ENCODE data around the gene FSTL5. TPM values are rescaled to one million over a fixed set of nuclear protein-coding genes. Genes with fewer than 3 reads are reported as not detected.

Gene FSTL5
- total RNA-seq, 4 donors from 2014 or later: 0.33 to 1.1 TPM; not detected in 2

DNA sequence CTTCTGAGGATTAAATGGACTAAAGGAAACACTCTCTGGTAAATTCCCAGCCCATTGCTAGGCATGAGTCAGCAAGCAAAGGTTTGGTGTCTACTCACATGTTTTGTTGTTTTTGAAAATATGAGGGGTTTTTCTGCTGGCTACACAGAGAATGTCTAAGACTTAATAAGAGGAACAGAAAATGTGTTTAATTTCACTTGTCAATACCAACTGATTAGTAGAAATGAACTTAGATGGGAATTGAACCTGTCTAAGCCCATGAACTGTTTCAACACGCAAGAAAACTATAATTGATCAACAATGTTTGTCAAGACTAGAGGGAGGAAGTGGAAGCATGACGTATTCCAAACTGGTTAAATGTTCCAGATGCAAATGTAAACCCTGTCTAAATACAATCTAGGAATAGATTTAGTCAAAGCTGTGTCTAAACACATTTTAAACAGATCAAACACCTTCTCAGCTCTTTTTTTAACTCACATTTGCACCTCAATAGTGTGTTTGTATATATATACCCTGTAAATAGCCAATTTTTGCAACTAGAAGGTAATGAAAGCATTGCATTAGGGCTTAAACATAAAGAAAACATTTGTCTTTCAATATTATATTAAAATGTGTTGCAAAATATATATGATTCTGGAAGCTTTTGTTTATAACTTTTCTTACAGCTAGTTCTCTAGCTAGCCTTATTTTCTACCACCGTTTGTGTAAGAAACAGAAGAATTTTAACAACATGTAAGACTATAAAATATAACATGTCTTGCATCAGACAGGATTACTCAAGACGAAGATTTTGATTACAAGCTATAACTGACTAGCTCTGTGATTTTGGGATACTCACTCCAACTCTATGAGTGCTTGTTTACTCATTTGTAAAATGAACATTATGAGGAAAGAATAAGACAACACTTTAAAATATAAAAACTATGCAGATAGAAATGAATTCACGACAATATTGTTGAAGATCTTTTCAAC lies 607.8 kb downstream of the FSTL5 start:
- H3K9me3 ChIP-seq: no peaks in the 10 kb centered on the region
- H3K4me1 ChIP-seq: no peaks in the 10 kb centered on the region
- no peaks in the 10 kb centered on the region for H3K36me3 ChIP-seq
- no peak overlapping the region for H3K4me3 ChIP-seq (replicated peaks in 1 of 3)
- 78 to 82% methylated on average over 5 of the region's 5 CpGs for WGBS, 2 donors
- no peaks in the 10 kb centered on the region for H3K27me3 ChIP-seq
- no peak overlapping the region for H3K27ac ChIP-seq
- TF ChIP-seq, protein P1, sequence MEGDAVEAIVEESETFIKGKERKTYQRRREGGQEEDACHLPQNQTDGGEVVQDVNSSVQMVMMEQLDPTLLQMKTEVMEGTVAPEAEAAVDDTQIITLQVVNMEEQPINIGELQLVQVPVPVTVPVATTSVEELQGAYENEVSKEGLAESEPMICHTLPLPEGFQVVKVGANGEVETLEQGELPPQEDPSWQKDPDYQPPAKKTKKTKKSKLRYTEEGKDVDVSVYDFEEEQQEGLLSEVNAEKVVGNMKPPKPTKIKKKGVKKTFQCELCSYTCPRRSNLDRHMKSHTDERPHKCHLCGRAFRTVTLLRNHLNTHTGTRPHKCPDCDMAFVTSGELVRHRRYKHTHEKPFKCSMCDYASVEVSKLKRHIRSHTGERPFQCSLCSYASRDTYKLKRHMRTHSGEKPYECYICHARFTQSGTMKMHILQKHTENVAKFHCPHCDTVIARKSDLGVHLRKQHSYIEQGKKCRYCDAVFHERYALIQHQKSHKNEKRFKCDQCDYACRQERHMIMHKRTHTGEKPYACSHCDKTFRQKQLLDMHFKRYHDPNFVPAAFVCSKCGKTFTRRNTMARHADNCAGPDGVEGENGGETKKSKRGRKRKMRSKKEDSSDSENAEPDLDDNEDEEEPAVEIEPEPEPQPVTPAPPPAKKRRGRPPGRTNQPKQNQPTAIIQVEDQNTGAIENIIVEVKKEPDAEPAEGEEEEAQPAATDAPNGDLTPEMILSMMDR (IDR thresholded peaks at IDR 0.05): no peak
- no peak for DNase-seq
- intact Hi-C loops (cut with DNase I): no loop called here

GRCh38 chr4:161554372-161554990 lies 609.3 kb downstream of the FSTL5 start:
- no peaks in the 10 kb centered on the region for H3K9me3 ChIP-seq
- WGBS, 2 donors: 53 to 55% methylated on average over 5 of the region's 5 CpGs
- H3K27me3 ChIP-seq: no peaks in the 10 kb centered on the region
- no peak for DNase-seq
- no peaks in the 10 kb centered on the region for H3K4me1 ChIP-seq
- no peak overlapping the region for H3K27ac ChIP-seq
- H3K4me3 ChIP-seq (replicated peaks in 1 of 3): no peak overlapping the region
- no peaks in the 10 kb centered on the region for H3K36me3 ChIP-seq
- TF ChIP-seq, protein P1 (IDR thresholded peaks at IDR 0.05): no peak
- no peak for TF ChIP-seq POLR2A (IDR thresholded peaks at IDR 0.05)
- intact Hi-C loops (cut with DNase I): no loop called here

DNA sequence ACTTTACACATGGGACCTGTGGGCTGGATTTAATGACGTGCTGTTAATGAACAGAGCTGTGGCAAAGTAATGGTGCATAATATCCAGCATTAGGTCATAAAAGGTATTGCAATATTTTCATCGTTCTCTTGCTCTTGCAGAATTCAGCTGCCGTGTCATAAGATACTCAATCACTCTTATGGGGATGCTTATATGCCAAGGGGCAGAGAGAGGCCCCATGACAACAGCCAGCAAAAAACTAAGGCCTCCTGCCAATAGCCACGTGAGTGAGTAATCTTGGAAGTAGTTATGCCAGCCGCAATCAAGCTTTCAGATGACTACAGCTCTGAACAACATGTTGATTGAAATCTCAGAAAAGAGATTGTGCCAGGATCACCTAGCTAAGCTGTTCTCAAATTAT lies 616.9 kb downstream of the FSTL5 start:
- TF ChIP-seq POLR2A (IDR thresholded peaks at IDR 0.05): no peak
- TF ChIP-seq, protein P1 (IDR thresholded peaks at IDR 0.05): no peak
- WGBS, 2 donors: 71 to 83% methylated on average over 5 of the region's 5 CpGs
- no peak overlapping the region for H3K27ac ChIP-seq
- H3K4me1 ChIP-seq: no peaks in the 10 kb centered on the region
- no peaks in the 10 kb centered on the region for H3K9me3 ChIP-seq
- DNase-seq: no peak
- H3K4me3 ChIP-seq (replicated peaks in 1 of 3): no peak overlapping the region
- intact Hi-C loops (cut with DNase I): no loop called here
- H3K36me3 ChIP-seq: no peaks in the 10 kb centered on the region
- no peaks in the 10 kb centered on the region for H3K27me3 ChIP-seq

GRCh38 chr4:161540265-161540664 lies 623.5 kb downstream of the FSTL5 start:
- no peak for TF ChIP-seq POLR2A (IDR thresholded peaks at IDR 0.05)
- TF ChIP-seq, protein P1 (IDR thresholded peaks at IDR 0.05): no peak
- intact Hi-C loops (cut with DNase I): no loop called here
- no peaks in the 10 kb centered on the region for H3K36me3 ChIP-seq
- no peak for DNase-seq
- WGBS, 2 donors: 82 to 87% methylated on average over 1 of the region's 1 CpG
- no peak overlapping the region for H3K27ac ChIP-seq
- H3K9me3 ChIP-seq: no peaks in the 10 kb centered on the region
- no peaks in the 10 kb centered on the region for H3K27me3 ChIP-seq
- no peaks in the 10 kb centered on the region for H3K4me1 ChIP-seq
- H3K4me3 ChIP-seq (replicated peaks in 1 of 3): no peak overlapping the region

DNA sequence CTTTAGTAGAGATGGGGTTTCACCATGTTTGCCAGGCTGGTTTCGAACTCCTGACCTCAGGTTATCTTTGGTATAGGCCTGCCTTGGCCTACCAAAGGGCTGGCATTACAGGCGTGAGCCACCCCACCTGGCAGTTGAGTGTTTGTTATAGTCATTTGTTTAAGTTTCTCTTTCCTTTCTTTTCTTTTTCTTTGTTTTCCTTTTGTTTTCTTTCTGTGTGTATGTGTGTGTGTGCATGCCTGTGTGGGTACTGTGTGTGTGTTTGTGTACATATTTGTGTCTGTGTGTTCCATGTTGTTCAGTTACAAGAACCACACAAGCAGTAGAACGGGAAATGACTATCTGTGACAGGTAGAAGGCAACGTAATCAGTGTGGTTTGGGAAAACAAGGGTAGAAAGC lies 624.9 kb downstream of the FSTL5 start:
- Histone ChIP-seq H3K4me1 (no peaks in the 10 kb centered on the region), H3K9me3 (no peaks in the 10 kb centered on the region), H3K27me3 (no peaks in the 10 kb centered on the region), H3K36me3 (no peaks in the 10 kb centered on the region), H3K4me3 (replicated peaks in 1 of 3) (no peak overlapping the region), H3K27ac (no peak overlapping the region)
- no peak for TF ChIP-seq POLR2A (IDR thresholded peaks at IDR 0.05)
- TF ChIP-seq, protein P1 (IDR thresholded peaks at IDR 0.05): no peak
- no peak for DNase-seq
- 84 to 89% methylated on average over 4 of the region's 4 CpGs for WGBS, 2 donors
- intact Hi-C loops (cut with DNase I): no loop called here
